Activated CD4-positive, CD25-positive, alpha-beta regulatory T cell (primary cell): ENCODE data around the gene SMIM13.
"Not testable (repeated sequence)": the region's sequence is repeated elsewhere in the genome, so short reads cannot be mapped to it uniquely, and the experiment has no call there.

Source experiments
- DNase-seq, 4 experiments: peaks; one replicate each; lab custom pipeline; 2025; lab: John Stamatoyannopoulos, UW

Gene SMIM13

DNA sequence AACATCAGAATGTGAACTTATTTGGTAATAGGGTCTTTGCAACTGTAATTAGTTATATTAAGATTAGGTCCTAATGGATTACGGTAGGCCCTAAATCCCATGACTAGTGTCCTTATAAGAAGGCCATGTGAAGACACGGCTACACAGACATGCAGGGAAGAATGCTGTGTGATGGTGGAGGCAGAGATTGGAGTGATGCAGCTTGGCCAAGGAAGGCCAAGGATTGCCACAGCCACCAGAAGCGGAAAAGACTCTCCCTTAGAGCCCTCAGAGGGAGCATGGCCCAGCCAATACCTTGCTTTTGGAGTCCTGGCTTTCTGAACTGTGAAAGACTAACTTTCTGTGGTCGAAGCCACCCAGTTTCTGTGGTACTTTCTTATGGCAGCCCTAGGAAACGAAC is 9.7 kb upstream of the SMIM13 start:
- DNase-seq: no peak

DNA sequence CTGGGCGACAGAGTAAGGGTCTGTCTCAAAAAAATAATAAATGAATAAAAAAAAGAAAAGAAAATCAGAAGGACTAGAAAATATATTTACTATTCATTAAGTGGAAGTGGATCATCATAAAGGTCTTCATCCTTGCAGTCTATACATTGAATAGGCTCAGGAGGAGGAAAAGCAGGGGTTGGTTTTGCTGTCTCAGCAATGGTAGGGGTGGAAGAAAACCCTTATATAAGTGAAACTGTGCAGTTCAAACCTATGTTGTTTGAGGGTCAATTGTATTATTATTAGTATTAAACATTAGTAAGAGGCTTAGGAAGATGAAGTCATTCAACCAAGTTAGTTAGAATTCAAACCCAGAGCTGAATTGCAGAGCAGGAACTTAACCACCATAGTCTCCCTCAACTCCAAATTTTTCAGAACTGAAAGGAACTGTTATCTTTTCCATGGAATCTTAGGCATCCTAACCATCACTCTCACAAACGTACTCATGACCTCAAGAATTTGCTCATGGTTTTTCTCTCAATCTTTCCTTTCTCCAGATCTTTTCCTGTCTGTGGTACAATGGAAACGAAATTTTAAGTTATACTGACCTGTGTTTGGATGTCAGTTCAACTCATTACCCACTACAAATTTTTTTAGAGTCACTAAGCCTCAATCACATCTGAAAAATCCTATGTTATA is 7.7 kb upstream of the SMIM13 start:
- DNase-seq: no peak

DNA sequence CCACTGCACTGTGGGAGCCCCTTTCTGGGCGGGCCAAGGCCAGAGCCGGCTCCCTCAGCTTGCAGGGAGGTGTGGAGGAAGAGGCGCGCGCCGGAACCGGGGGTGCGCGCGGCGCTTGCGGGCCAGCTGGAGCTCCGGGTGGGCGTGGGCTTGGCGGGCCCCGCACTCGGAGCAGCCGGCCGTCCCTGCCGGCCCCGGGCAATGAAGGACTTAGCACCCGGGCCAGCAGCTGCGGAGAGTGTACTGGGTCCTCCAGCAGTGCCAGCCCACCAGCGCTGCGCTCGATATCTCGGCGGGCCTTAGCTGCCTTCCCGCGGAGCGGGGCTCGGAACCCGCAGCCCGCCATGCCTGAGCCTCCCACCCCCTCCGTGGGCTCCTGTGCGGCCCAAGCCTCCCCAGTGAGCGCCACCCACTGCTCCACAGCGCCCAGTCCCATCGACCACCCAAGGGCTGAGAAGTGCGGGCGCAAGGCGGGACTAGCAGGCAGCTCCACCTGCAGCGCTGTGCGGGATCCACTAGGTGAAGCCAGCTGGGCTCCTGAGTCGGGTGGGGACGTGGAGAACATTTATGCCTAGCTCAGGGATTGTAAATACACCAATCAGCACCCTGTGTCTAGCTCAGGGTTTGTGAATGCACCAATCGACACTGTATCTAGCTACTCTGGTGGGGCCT is 6.4 kb upstream of the SMIM13 start:
- DNase-seq: not testable (repeated sequence)

DNA sequence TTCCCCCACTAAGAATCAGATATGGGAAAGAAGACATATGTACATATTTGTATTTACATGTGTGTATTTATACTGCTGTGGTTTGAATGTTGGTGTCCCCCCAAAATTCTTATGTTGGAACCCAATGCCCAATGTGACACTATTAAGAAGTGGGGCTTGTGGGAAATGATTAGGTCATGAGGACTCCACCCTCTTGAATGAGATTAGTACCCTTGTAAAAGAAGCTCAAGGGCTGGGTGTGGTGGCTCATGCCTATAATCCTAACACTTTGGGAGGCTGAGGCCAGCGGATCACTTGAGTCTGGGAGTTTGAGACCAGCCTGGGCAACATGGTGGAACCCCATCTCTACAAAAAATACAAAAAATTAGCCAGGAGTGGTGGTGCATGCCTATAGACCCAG is 3.9 kb upstream of the SMIM13 start:
- no peak for DNase-seq

DNA sequence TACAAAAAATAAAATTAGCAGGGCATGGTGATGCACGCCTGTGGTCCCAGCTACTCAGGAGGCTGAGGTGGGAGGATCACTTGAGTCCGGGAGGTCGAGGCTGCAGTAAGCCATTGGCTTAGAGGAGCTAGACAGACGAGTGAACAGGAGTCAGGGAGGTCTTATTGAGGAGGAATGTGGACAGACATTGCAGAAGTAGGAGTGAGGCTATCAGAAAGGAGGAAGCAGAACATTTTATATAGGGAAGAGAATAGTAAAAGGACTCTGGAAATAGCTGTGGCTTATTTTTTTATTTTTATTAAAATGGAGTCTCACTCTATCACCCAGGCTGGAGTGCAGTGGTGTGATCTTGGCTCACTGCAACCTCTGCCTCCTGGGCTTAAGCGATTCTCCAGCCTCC is 2.5 kb upstream of the SMIM13 start:
- not testable (repeated sequence) for DNase-seq

DNA sequence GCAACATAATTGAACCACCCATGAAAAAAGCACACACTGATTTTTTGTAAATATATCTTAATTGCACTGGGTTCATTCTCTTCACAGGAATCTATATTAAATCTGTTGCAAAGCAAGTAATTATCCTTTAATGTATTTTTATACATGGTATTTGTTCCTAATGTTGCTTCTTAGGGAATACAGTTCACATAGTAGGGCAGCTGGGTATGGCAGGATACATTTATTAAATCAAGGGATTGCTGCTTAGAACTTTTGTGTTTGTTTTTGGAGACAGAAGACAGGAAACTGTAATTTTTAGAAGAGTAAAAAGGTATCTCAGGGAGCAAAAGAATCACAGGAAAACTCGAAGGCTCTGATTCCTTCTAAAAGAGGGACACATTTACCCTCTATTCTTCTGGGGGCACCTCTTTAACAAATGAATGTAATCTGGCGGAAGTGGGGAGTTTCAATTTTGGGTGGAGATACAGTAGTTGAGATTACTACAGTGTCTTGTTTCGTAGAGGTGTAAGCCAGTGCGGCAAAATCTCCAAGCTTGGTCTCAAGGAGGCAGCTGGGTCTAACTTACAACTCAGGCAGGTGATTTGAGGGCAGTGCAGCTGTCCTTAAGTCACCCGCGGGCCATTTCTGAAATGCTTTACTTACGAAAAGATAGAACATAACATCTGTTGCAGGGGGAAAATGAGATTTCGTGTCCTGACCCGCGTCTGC is 812 bp upstream of the SMIM13 start:
- peak in 1 of 4 experiments; percentile 8 for DNase-seq

DNA sequence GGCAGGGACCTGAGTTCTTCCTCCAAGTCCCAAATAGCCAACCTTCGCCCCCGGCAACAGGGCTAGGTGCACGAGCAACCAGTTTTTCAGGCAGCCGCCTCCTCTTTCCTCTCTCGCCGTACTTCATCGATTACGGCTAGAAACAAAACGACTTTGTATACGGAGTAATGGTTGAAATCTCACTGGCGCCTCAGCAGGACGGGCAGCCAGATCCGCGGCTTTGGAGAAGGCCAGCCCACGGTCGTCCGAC is 333 bp upstream of the SMIM13 start:
- DNase-seq: no peak

DNA sequence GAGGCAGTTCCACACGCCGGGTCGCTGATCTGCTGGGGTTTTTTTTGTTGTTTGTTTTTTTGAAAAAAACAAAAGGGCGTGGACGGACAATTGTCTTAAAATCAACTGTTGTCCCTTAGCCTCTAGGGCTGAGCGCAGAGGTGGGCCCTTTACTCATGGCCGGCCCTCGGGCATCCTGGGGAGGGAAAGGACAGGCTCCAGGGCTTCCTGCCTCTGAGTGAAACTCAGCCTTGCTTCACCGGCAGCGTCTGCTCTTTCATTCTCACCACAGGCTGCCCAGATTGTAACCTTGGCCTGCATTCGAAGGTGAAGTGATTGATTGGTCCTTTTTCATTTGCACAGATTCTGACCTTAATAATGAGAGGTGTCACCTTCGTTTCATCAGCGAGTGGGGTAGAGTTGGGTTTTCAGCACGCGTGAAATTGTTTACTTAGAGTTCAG is 797 bp downstream of the SMIM13 start:
- DNase-seq: peak in 1 of 4 experiments; percentile 23

DNA sequence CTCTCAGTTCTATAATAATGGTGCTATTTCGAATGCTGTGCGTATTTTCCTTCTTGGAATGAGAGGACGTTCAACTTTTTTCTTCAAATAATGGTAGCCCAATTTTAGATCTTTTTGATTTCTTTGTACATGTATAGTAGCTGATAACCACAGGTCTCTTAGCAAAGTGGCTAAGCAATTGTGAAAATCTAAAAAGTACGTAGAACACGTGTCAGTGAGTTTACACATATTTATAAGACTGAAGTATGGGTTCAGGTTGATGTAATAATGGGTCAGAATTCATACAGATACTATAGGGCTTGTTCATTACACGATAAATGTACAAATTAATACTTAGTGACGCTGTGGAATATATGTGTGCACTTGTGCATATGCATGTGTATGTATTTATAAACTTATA is 1.3 kb downstream of the SMIM13 start:
- no peak for DNase-seq

DNA sequence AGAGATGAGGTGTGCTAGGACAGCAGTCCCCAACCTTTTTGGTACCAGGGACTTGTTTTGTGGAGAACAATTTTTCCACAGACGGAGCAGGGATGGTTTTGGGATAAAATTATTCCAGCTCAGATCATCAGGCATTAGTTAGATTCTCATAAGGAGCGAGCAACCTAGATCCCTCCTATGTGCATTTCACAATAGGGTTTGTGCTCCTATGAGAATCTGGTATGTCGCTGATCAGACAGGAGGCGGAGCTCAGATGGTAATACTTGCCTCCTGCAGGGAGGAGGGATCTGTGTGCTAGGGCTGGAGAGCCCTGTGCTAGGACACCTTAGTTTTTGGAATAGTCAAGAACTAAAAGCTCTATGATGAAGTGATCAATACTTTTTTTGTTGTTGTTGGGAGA is 2.5 kb downstream of the SMIM13 start:
- no peak for DNase-seq

DNA sequence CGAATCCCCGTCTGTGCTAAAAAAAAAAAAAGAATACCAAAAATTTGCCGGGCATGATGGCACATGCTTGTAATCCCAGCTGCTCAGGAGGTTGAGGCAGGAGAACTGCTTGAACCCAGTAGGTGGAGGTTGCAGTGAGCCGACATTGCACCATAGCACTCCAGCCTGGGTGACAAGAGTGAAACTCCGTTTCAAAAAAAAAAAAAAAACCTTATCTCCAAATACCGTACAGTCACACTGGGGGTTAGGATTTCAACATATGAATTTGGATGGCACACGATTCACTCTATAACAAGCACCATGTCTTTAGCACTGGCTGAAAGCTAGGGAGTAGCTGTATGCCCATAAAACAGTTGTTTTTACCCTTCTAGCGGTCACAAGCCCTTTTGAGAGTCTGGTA is 3.8 kb downstream of the SMIM13 start:
- no peak for DNase-seq

DNA sequence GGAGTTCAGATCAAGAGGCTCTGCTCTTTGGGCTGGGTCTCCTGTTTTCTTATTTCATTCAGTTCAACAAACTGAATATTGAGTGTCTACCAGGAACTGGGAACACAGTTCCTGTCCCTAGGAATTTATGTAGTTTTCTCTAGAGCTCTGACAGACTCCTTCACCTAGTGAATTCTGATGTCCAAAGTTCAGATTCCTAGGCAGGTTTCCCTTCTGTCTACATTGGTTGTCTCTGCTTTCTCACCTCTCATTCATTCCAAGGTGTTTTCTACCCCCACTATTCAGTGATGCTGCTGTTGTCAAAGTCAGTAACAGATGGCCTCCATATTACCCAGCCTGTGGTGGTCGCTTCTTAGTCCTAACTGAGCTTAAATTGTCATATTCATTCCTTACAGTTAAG is 4.4 kb downstream of the SMIM13 start:
- DNase-seq: no peak

DNA sequence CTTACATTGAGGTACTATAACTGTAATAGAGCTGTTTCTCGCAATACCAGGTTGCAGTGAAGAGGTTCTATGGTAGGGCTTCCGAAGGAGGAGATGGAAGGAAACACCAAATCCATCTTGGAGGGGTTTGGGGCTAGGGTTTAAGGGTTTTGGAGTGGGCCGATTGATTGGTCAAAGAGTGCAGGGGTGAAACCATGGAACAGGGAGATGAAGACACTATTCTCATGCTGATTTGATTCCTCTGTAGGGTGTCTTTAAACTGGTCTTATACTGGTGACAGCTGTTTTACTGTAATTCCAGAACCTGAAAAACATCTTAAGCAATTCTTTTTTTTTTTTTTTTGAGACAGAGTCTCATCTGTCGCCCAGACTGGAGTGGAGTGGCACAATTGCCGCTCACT is 7.8 kb downstream of the SMIM13 start:
- DNase-seq: no peak

DNA sequence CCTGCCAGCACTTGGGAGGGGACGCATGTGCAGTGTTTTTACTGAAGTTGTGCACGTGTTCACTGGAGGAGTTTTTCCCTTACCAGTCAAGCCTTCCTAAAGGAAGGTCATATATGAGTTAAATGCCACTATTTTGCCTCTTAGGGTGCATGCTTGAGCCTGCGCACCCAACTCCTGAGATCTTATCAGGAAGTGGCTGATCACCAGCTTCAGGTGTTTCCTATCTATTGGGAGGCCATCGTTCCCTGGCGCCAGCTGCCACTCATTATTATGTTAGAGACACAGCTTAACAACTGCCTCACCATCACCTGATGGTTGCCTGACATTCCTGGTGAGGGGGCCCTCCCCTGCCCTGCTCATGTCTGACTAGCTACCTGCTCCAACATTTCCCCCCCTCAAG is 9.4 kb downstream of the SMIM13 start:
- no peak for DNase-seq

DNA sequence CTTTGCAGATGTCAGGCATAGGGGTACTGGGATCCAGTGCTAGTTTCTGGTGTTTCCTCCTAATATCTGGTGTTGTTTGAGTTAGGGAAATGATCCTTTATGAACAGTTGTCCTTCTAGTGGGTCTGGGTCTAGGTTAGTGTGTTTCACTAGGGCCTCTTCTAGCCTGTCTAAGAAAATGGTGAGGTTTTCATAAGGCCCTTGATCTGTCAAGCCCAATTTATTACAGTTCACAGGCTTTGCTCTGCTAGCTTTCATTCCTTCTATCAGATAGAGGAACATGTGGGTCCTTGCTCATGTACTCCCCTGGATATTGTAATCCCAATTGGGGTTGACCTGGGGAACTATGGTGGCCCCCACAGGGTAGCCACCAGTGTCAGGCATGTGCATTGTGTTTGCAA is 15.1 kb downstream of the SMIM13 start:
- DNase-seq: no peak

DNA sequence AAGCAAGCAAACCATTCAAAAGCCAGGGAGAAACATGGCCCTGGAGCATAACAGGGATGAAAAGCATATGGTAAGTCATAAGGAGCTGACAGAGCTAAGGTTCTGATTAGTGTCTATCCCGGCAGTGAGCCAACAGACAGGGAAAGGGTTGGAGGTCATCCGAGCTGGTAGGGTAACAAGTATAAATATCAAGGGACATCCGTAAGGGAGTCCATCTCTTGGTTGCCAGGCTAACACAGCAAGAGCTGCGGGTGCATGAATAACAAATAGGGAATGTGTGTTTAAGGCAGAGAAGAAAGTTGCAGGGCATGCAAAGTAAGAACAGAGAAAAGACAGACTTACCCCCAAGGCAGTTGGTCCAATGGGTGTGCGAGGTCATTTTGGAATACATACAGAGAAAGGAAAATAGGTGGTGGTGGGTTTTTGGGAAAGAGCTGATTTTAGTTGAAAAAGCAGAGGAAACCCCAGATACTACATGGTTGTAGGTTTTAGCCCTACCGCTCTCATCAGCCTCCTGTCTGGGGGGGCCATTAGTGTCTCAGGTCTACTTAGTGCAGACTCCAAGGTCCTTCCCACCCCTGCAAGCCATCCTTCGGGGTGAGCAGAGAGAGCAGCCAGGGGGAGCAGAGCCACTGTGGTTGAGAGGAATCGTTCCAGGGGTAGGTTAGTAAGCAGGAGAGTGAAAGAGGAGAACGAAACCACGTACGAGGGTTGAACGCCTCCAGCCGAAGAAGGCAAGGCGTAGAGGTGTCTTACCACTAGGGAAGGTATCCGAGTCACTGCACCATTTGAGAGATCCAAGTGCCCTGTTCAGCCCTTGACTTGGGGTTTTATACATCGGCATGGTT is 17.5 kb downstream of the SMIM13 start, which contains the start of gene ERVFRD-1:
ERVFRD-1 (minus strand) TSS at position 805 of the 848 bp plus-strand sequence. CDS start 6,415 bp downstream, outside the sequence.
- no peak for DNase-seq

DNA sequence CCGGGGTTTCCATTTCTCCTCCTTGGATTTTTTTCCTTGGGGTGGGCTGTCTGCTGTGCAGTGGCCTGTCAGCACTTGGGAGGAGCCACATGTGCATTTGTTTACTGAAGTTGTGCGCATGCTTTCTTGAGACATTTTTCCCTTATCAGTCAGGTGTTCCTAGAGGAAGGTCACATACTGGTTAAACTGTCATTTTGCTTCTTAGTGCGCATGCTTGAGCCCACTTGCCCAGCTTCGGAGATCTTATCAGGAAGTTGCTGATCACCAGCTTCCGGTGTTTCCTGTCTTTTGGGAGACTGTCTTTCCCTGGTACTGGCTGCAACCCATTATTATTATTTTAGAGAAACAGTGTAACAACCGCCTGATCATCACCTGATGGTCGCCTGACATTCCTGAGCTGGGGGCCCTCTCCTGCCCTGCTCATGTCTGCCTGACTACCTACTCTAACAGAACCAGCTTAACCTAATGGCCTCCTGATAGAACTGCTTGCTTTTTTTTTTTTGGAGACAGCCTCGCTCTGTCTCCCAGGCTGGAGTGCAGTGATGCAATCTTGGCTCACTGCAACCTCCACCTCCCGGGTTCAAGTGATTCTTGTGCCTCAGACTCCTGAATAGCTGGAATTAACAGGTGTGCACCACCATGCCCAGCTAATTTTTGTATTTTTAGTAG is 18.3 kb downstream of the SMIM13 start:
- no peak for DNase-seq

DNA sequence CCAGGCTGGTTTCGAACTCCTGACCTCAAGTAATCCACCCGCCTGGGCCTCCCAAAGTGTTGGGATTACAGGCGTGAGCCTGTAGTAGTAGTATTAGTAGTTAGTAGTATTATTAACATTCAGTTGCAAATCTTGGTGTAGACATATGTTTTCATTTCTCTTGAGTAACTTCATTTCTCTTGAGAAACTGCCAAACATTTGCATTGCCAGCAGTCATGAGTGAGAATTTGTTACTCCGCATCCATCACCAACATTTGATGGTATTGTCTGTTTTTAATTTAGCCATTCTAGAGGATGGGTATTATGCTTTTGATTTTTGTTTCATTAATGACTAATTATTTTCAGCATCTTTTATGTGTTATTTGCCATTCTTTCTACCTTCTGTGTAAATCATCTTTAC is 19.4 kb downstream of the SMIM13 start:
- DNase-seq: no peak

DNA sequence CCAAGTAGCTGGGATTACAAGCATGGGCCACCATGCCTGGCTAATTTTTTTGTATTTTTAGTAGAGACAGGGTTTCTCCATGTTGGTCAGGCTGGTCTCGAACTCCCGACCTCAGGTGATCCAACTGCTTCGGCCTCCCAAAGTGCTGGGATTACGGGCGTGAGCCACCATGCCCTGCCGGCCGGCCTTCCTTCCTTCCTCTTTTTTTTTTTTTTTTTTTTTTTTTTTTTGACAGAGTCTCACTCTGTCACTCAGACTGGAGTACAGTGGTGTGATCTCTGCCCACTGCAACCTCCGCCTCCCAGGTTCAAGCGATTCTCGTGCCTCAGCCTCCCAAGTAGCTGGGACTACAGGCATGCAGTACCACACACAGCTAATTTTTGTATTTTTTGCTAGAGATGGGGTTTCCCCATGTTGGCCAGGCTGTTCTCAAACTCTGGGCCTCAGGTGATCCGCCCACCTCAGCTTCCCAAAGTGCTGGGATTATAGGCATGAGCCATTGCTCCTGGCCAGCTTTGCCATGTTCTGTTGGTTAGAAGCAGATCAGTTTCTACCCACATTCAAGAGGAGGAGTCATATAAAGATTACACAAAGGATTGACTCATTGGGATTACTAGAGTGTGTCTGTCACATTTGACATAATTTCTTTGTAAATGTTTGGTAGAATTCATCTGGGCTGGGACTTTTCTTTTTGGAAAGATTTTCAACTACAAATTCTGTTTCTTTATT is 22.3 kb downstream of the SMIM13 start:
- not testable (repeated sequence) for DNase-seq

DNA sequence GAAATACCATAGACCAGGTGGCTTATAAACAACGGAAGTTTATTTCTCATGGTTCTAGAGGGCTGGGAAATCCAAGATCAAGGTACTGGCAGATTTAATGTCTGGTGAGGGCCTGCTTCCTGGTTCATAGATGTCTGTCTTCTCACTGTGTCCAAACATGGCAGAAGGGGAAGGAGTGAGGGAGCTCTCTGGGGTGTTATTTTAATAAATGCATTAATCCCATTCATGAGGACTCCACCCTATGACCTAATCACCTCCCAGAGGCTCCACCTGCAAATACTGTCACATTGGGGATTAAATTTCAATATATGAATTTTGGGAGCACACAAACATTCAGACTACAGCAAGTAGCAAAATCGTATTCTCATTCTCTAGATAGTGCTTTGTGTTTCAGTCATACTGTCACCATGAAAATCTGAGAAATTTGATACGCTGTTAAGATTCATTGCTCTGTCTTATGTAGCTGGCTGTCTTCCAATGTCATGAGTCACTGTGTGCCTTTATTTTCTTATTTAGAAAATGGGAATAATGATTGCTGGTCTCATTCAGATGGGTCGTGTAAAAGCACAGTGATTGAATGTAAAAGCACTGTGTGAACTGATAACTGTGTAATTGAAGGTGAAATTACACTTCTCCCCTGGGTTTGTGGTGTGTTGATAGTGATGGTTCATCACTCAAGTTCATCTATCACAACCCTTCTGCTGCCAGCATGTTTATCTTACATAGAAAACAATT is 26.8 kb downstream of the SMIM13 start:
- DNase-seq: no peak

DNA sequence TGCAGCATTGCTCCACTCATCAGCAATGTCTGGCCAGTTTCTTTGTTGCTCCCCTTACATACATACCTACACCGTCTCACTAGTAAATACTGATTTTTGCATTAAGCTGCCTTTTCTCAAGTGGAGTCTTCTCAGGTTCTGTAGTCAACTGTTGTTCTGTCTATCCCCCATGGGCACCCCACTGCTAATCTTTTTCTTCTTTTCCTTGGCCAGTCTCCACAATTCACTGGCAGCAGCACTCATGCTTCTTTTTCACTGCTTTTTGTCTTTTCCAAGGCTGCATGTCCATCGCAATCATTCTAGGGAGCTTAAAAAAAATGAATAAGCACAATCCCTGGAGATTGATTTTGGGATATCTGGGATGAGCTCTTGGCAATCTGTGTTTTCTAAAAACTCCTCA is 28.2 kb downstream of the SMIM13 start:
- DNase-seq: no peak
